ENCODE data around the gene GNAI3. TPM values are rescaled to one million over a fixed set of nuclear protein-coding genes. Genes with fewer than 3 reads are reported as not detected.

The GNAI3 gene
- total and polyA plus RNA-seq, 2 of the 13 experiments (the other 11 are each of a cell fraction or from before 2014, with no cell fraction given), result 4.3 to 9.0 TPM

DNA sequence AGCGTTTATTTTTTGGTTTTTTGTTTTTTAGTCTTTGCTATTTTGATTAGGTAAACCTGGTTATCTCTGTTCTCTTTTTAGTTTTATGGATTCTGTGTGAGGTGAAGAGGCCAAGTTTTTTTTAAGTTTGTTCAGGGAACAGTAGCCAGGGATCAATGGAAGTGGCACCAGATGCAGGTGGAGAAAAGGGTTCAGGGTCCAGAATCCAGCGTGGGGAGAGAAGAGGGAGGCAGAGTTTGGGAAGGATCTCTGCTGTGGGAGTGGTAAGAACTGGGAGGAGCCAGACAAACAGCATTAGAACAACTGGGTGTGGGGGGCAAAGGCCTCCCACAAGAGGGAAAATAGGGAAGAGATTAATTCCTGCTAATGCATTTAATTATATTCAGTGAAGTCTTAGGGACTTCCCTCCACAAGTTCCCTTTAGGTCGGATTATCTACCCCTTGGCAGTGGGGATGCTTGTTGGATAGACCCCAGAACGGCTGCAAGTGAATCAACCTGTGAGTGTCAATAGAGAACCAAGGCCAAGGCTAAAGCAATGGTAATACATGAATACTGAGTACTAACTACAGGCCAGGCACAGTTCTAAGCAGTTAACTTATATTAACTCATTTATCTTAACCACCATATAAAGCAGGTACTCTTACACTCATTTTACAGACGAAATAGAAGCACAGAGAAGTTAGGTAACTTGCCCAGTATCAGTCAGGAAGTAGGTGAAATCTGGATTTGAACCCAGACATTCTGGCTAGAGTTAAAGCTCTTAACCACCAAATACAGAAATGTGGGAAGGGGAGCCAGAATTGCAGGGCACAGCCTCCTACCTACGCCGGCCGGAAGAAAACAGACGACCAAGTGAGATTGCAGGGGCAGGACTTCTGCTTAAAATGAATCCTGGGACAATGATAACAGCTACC, 70.5 kb downstream of the GNAI3 start (continued):
- peak in 1 of 2 experiments; percentile 11; a peak in 1 of 4 replicates for TF ChIP-seq REST (IDR thresholded peaks at IDR 0.05; ENCODE audit: borderline replicate concordance in 1 of 2, low read depth in 1 of 2, low read length in 2 of 2)
- TF ChIP-seq IRF2 (CRISPR knock-in tag; IDR thresholded peaks at IDR 0.05), result no peak; the same call in 1 of the 2 replicates
- no peak for TF ChIP-seq SOX13 (IDR thresholded peaks at IDR 0.05)
- TF ChIP-seq SOX13 (CRISPR knock-in tag; conservative IDR thresholded peaks at IDR 0.05 in 1 of 2, IDR thresholded peaks at IDR 0.05 in 1 of 2), result peak in 1 of 2 experiments; percentile 77; a peak in 2 of 4 replicates
- TF ChIP-seq, protein P1, sequence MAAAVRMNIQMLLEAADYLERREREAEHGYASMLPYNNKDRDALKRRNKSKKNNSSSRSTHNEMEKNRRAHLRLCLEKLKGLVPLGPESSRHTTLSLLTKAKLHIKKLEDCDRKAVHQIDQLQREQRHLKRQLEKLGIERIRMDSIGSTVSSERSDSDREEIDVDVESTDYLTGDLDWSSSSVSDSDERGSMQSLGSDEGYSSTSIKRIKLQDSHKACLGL (CRISPR knock-in tag; IDR thresholded peaks at IDR 0.05), result no peak
- no peak for TF ChIP-seq HOXA9 (CRISPR knock-in tag; IDR thresholded peaks at IDR 0.05; ENCODE audit: borderline replicate concordance)
- TF ChIP-seq ZSCAN29 (CRISPR knock-in tag; conservative IDR thresholded peaks at IDR 0.05), result peak; percentile 58; the same call in 1 of the 2 replicates
- peak; percentile 83 for TF ChIP-seq GATAD2A (CRISPR knock-in tag; IDR thresholded peaks at IDR 0.05)
- no peak for TF ChIP-seq TFDP1 (CRISPR knock-in tag; IDR thresholded peaks at IDR 0.05; ENCODE audit: borderline replicate concordance)
- TF ChIP-seq TAF15 (IDR thresholded peaks at IDR 0.05; ENCODE audit: low read depth, low read length, poor library complexity, severe bottlenecking), result peak; percentile 3
- peak; percentile 77; the same call in 1 of the 2 replicates for TF ChIP-seq KDM6A (CRISPR knock-in tag; IDR thresholded peaks at IDR 0.05; ENCODE audit: low read depth)
- TF ChIP-seq SOX6 (IDR thresholded peaks at IDR 0.05), result no peak
- TF ChIP-seq SOX6 (CRISPR knock-in tag; IDR thresholded peaks at IDR 0.05), result peak; percentile 85
- TF ChIP-seq IKZF4 (CRISPR knock-in tag; IDR thresholded peaks at IDR 0.05; ENCODE audit: borderline replicate concordance, low read depth, not compliant biosample characterization), result no peak
- 0 out of 2 replicates have a peak, but pooled peaks have one; percentile 0 for TF ChIP-seq ESRRA (CRISPR knock-in tag; IDR thresholded peaks at IDR 0.05; ENCODE audit: low read depth)
- 0 out of 2 replicates have a peak, but pooled peaks have one; percentile 44 for TF ChIP-seq PHF21A (CRISPR knock-in tag; IDR thresholded peaks at IDR 0.05)
- TF ChIP-seq MAZ (IDR thresholded peaks at IDR 0.05; ENCODE audit: borderline replicate concordance, low read depth, low read length), result no peak
- TF ChIP-seq MAZ (CRISPR knock-in tag; IDR thresholded peaks at IDR 0.05; ENCODE audit: low read depth), result peak; percentile 41; the same call in 1 of the 2 replicates
- peak; percentile 52 for TF ChIP-seq MED1 (CRISPR knock-in tag; IDR thresholded peaks at IDR 0.05)
- peak; percentile 56 for TF ChIP-seq SAP130 (CRISPR knock-in tag; IDR thresholded peaks at IDR 0.05; ENCODE audit: low read depth)
- TF ChIP-seq, protein P2, sequence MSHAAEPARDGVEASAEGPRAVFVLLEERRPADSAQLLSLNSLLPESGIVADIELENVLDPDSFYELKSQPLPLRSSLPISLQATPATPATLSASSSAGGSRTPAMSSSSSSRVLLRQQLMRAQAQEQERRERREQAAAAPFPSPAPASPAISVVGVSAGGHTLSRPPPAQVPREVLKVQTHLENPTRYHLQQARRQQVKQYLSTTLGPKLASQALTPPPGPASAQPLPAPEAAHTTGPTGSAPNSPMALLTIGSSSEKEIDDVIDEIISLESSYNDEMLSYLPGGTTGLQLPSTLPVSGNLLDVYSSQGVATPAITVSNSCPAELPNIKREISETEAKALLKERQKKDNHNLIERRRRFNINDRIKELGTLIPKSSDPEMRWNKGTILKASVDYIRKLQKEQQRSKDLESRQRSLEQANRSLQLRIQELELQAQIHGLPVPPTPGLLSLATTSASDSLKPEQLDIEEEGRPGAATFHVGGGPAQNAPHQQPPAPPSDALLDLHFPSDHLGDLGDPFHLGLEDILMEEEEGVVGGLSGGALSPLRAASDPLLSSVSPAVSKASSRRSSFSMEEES (CRISPR knock-in tag; IDR thresholded peaks at IDR 0.05), result no peak
- no peak for TF ChIP-seq HMG20B (CRISPR knock-in tag; conservative IDR thresholded peaks at IDR 0.05)
